22Rv1 (cell line): ENCODE data around the gene SLC25A33.

Source experiments
- H3K27ac ChIP-seq: fragments of 450-650 bp; 2 replicates; pipeline ENCODE4 v1.5.1; 2017
- CTCF ChIP-seq: fragments of 450-650 bp; IDR thresholded peaks from 2 replicates; pipeline ENCODE4 v1.5.1; 2017; ENCODE audit warnings: mild to moderate bottlenecking
- ZFX ChIP-seq: fragments of 450-650 bp; IDR thresholded peaks from 2 replicates; pipeline ENCODE4 v1.6.1; 2017; ENCODE audit warnings: antibody characterized with exemption, borderline replicate concordance

The SLC25A33 gene

GRCh38 chr1:9573723-9574122, 34.5 kb downstream of the SLC25A33 start:
- TF ChIP-seq CTCF (peak; percentile 43), ZFX (no peak)
- H3K27ac ChIP-seq: no peak overlapping the region

- TF ChIP-seq CTCF (no peak), ZFX (no peak)
- no peak overlapping the region for H3K27ac ChIP-seq
These were observed 36.2 kb downstream of the SLC25A33 start for GRCh38 chr1:9575486-9575885.

- TF ChIP-seq ZFX (no peak), CTCF (peak; percentile 21; the same call in 1 of the 2 replicates)
- H3K27ac ChIP-seq: no peak overlapping the region
These were observed 37.6 kb downstream of the SLC25A33 start for GRCh38 chr1:9576903-9577302.

- no peak overlapping the region for H3K27ac ChIP-seq
- no peak for TF ChIP-seq ZFX
- no peak for TF ChIP-seq CTCF
These were observed 38.2 kb downstream of the SLC25A33 start for GRCh38 chr1:9577423-9577822.

- TF ChIP-seq CTCF: no peak
- TF ChIP-seq ZFX: no peak
- no peak overlapping the region for H3K27ac ChIP-seq
These were observed 41.7 kb downstream of the SLC25A33 start for GRCh38 chr1:9580942-9581341.

- peak overlapping the region; percentile 31; the same call in 1 of the 2 replicates for H3K27ac ChIP-seq
- no peak for TF ChIP-seq ZFX
- TF ChIP-seq CTCF: no peak
These were observed 47.0 kb downstream of the SLC25A33 start for GRCh38 chr1:9586147-9586766.

- peak within 1 kb of the TSS; percentile 83 for H3K27ac ChIP-seq
- TF ChIP-seq CTCF (peak; percentile 97), ZFX (no peak)
These were observed 49.4 kb downstream of the SLC25A33 start, which contains the start of gene TMEM201 for GRCh38 chr1:9588551-9589143. Gene TMEM201, plus strand, starts transcription at chr1:9588911. Its CDS starts 20 bp downstream, at chr1:9588931.
